ENCODE measurements around the gene C11orf54.

- TF ChIP-seq GATA3 (IDR thresholded peaks at IDR 0.05; ENCODE audit: low read depth, low read length) = no peak
- no peak for TF ChIP-seq GATA2 (IDR thresholded peaks at IDR 0.05; ENCODE audit: low read depth, low read length)
Measured at GRCh38 chr11:93804879-93805278, 63.4 kb downstream of the C11orf54 start.

All from SH-SY5Y (cell line).